Measurements from ENCODE around the gene HOTAIR.

GRCh38 chr12:53966085-53966384 lies 8.7 kb downstream of the HOTAIR start:
- TF ChIP-seq CTCF (conservative IDR thresholded peaks at IDR 0.05; ENCODE audit: low read depth, low read length) (no peak), EZH2 (IDR thresholded peaks at IDR 0.05; ENCODE audit: low read length, unreplicated experiment) (no peak)

Measured in PC-3 (cell line).